ENCODE data around the gene LHFPL2. TPM values are rescaled to one million over a fixed set of nuclear protein-coding genes. Genes with fewer than 3 reads are reported as not detected.

LHFPL2 gene
- total RNA-seq, 1 donor from 2014 or later, result 47.6 TPM

DNA sequence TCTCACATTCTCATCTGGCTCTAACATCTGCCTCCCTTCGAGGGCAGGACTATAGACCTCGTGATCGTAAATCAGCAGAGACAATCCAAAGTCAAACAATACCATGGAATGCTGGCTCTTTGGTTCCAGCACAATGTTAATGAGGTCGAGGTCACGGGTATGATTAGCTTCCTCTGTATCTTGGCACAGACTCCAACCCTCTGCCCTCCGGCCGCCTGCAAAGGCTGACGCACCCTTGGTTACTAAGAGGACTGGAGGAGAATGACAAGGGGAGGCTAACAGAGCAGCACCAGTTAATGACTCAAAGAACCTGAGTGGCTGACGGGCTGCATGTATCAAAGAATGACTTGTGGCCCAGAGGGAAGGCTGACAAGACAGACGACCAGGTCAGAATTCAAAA lies 10.1 kb downstream of the LHFPL2 start:
- TF ChIP-seq CTCF (IDR thresholded peaks at IDR 0.05; ENCODE audit: unreplicated experiment), result no peak
- no peak overlapping the region for H3K4me3 Mint-ChIP-seq (ENCODE audit: unreplicated experiment)
- no peaks in the 10 kb centered on the region for H3K9me3 Mint-ChIP-seq (ENCODE audit: unreplicated experiment)
- no peak for DNase-seq (ENCODE audit: low spot score)
- H3K27me3 Mint-ChIP-seq (ENCODE audit: unreplicated experiment), result peaks cover 6% of the 10 kb centered on the region
- peaks cover 60% of the 10 kb centered on the region for H3K4me1 Mint-ChIP-seq (ENCODE audit: unreplicated experiment)
- H3K36me3 Mint-ChIP-seq (ENCODE audit: low read depth, unreplicated experiment), result peaks cover 19% of the 10 kb centered on the region
- peak overlapping the region; percentile 61 for H3K27ac Mint-ChIP-seq (ENCODE audit: unreplicated experiment)

GRCh38 chr5:78637468-78637867 lies 11.1 kb downstream of the LHFPL2 start:
- H3K4me3 Mint-ChIP-seq (ENCODE audit: unreplicated experiment), result no peak overlapping the region
- H3K9me3 Mint-ChIP-seq (ENCODE audit: unreplicated experiment), result no peaks in the 10 kb centered on the region
- H3K36me3 Mint-ChIP-seq (ENCODE audit: low read depth, unreplicated experiment), result peaks cover 16% of the 10 kb centered on the region
- H3K27ac Mint-ChIP-seq (ENCODE audit: unreplicated experiment), result no peak overlapping the region
- TF ChIP-seq CTCF (IDR thresholded peaks at IDR 0.05; ENCODE audit: unreplicated experiment), result no peak
- peaks cover 3% of the 10 kb centered on the region for H3K27me3 Mint-ChIP-seq (ENCODE audit: unreplicated experiment)
- no peak for DNase-seq (ENCODE audit: low spot score)
- peaks cover 53% of the 10 kb centered on the region for H3K4me1 Mint-ChIP-seq (ENCODE audit: unreplicated experiment)

- no peaks in the 10 kb centered on the region for H3K9me3 Mint-ChIP-seq (ENCODE audit: unreplicated experiment)
- H3K4me3 Mint-ChIP-seq (ENCODE audit: unreplicated experiment), result no peak overlapping the region
- H3K27ac Mint-ChIP-seq (ENCODE audit: unreplicated experiment), result no peak overlapping the region
- peaks cover 47% of the 10 kb centered on the region for H3K4me1 Mint-ChIP-seq (ENCODE audit: unreplicated experiment)
- peaks cover 22% of the 10 kb centered on the region for H3K36me3 Mint-ChIP-seq (ENCODE audit: low read depth, unreplicated experiment)
- no peak for TF ChIP-seq CTCF (IDR thresholded peaks at IDR 0.05; ENCODE audit: unreplicated experiment)
- no peak for DNase-seq (ENCODE audit: low spot score)
- peaks cover 3% of the 10 kb centered on the region for H3K27me3 Mint-ChIP-seq (ENCODE audit: unreplicated experiment)
Measured at GRCh38 chr5:78636682-78637081, 11.9 kb downstream of the LHFPL2 start.

- H3K27ac Mint-ChIP-seq (ENCODE audit: unreplicated experiment), result no peak overlapping the region
Measured at GRCh38 chr5:78634634-78635033, 13.9 kb downstream of the LHFPL2 start.

DNA sequence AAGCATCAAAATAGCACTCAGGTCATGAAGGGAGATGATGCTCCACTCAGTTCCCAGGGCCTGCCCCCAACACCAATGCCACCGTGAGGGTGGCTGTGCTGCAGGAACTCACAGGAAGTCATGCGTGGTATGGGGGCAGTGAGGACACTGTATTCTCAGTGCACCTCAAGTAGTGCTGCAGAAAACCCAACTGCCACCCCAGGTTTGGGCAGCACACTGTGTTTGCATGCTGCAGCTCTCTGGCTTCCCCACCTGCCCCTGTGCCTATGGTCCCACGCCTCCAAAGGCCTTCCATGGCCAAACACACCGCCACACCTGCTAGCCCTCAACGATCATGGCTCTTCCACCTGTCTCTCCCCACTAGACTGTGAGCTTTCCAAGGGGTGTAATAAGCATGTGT lies 14.3 kb downstream of the LHFPL2 start:
- DNase-seq (ENCODE audit: low spot score), result no peak
- Mint-ChIP-seq H3K27me3 (ENCODE audit: unreplicated experiment) (peaks cover 3% of the 10 kb centered on the region), H3K4me3 (ENCODE audit: unreplicated experiment) (no peak overlapping the region), H3K36me3 (ENCODE audit: low read depth, unreplicated experiment) (peaks cover 32% of the 10 kb centered on the region), H3K9me3 (ENCODE audit: unreplicated experiment) (no peaks in the 10 kb centered on the region), H3K4me1 (ENCODE audit: unreplicated experiment) (peaks cover 29% of the 10 kb centered on the region), H3K27ac (ENCODE audit: unreplicated experiment) (no peak overlapping the region)
- no peak for TF ChIP-seq CTCF (IDR thresholded peaks at IDR 0.05; ENCODE audit: unreplicated experiment)

More at GRCh38 chr5:78634634-78635033, 13.9 kb downstream of the LHFPL2 start:
- no peak for DNase-seq (ENCODE audit: low spot score)
- Mint-ChIP-seq H3K36me3 (ENCODE audit: low read depth, unreplicated experiment) (peaks cover 32% of the 10 kb centered on the region), H3K27me3 (ENCODE audit: unreplicated experiment) (peaks cover 3% of the 10 kb centered on the region), H3K9me3 (ENCODE audit: unreplicated experiment) (no peaks in the 10 kb centered on the region), H3K4me1 (ENCODE audit: unreplicated experiment) (peaks cover 31% of the 10 kb centered on the region), H3K4me3 (ENCODE audit: unreplicated experiment) (no peak overlapping the region)
- peak; percentile 26 for TF ChIP-seq CTCF (IDR thresholded peaks at IDR 0.05; ENCODE audit: unreplicated experiment)
